GM18519 (cell line): ENCODE data around the gene UBAC2.

Experiments used
- ATAC-seq: cut with Tn5 transposase; IDR thresholded peaks from one replicate; pipeline ENCODE4 v1.9.1; 2021; ENCODE audit warnings: mild to moderate bottlenecking, moderate library complexity; ENCODE audit not compliant: unreplicated experiment, low FRiP score

The UBAC2 gene

GRCh38 chr13:99307648-99308339 is 107.1 kb downstream of the UBAC2 start:
- ATAC-seq = no peak

- no peak for ATAC-seq
Observed at GRCh38 chr13:99308471-99309087, 107.9 kb downstream of the UBAC2 start.

- peak; percentile 50 for ATAC-seq
Observed at GRCh38 chr13:99310382-99311031, 109.9 kb downstream of the UBAC2 start.

- no peak for ATAC-seq
Observed at GRCh38 chr13:99311137-99311536, 110.5 kb downstream of the UBAC2 start.

GRCh38 chr13:99311748-99312492 is 111.3 kb downstream of the UBAC2 start:
- ATAC-seq = no peak

GRCh38 chr13:99312493-99312883 is 111.8 kb downstream of the UBAC2 start:
- no peak for ATAC-seq

GRCh38 chr13:99313501-99313900 is 112.8 kb downstream of the UBAC2 start:
- ATAC-seq = no peak

- no peak for ATAC-seq
Observed at GRCh38 chr13:99313941-99314340, 113.3 kb downstream of the UBAC2 start.

- no peak for ATAC-seq
Observed at GRCh38 chr13:99314640-99315176, 114.1 kb downstream of the UBAC2 start.

- ATAC-seq = no peak
Observed at GRCh38 chr13:99315186-99315585, 114.5 kb downstream of the UBAC2 start.

- ATAC-seq = no peak
Observed at GRCh38 chr13:99316224-99316623, 115.6 kb downstream of the UBAC2 start.

- ATAC-seq = no peak
Observed at GRCh38 chr13:99316657-99317256, 116.1 kb downstream of the UBAC2 start.

- no peak for ATAC-seq
Observed at GRCh38 chr13:99320693-99321481, 120.2 kb downstream of the UBAC2 start.

GRCh38 chr13:99321709-99322108 is 121.1 kb downstream of the UBAC2 start:
- ATAC-seq = no peak

GRCh38 chr13:99322297-99323103 is 121.8 kb downstream of the UBAC2 start:
- peak; percentile 94 for ATAC-seq

- ATAC-seq = no peak
Observed at GRCh38 chr13:99323488-99323887, 122.8 kb downstream of the UBAC2 start.

GRCh38 chr13:99326012-99326411 is 125.4 kb downstream of the UBAC2 start:
- no peak for ATAC-seq

- no peak for ATAC-seq
Observed at GRCh38 chr13:99327126-99327525, 126.5 kb downstream of the UBAC2 start.

- no peak for ATAC-seq
Observed at GRCh38 chr13:99327761-99328160, 127.1 kb downstream of the UBAC2 start.
